HG02623 (cell line): ENCODE data around the gene PRTN3.

Source experiments
- ATAC-seq: cut with Tn5 transposase; IDR thresholded peaks from one replicate; pipeline ENCODE4 v1.9.1; 2021; ENCODE audit warnings: moderate library complexity; ENCODE audit not compliant: unreplicated experiment

PRTN3 gene

GRCh38 chr19:896434-896833 is 55.6 kb downstream of the PRTN3 start:
- ATAC-seq: no peak

DNA sequence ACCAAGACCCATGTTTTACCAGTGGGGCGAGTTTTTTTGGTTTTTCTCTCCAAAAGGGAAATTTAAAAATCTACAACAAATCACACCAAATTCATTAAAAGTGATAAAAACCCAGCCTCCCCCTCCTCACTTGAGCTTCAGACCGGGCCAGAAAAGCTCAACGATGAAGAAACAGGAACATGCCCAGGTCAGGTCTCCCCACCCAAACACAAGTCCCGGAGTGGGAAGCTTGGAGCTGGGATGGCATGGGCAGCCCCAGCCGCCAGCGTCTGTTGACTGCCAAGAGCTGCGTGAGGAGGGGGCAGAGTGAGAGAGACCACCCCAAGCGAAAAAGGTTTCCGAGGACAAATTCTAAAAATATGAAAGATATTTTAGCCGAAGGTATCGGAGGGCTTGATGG is 56.2 kb downstream of the PRTN3 start:
- no peak for ATAC-seq

DNA sequence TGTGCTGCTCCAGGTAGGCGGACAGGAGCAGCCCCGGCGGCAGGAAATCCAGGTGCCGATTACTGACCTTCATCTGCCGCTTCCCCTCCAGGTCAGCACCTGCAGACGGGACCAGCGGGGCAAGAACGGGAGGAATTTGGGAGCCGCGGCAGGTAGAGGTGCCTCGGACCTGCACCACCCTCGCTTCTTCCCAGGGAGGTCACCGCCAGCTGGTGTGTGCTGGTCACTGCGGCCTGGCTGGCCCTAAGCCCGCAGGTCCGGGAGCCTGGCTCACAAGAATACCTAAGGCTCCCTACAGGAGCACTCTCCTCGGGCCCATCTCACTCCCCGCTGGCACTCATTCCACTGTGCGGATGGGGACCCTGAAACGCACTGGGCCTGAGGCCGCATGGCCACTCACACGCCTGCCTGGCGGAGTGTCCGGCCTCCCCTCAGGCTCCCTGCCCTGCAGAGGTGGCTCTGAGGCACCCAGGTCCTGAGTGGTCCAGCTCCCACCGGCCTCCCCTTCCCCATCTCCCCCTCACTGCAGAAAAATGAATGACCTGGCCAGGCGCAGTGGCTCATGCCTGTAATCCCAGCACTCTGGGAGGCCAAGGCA is 56.7 kb downstream of the PRTN3 start:
- ATAC-seq: no peak
